AG09319 (cell line): ENCODE data around the gene PRDM16.

Source experiments
- DNase-seq: peaks from one replicate; pipeline ENCODE4 v3.0.0-alpha.2; 2010; ENCODE audit warnings: low read depth; ENCODE audit errors: extremely low read depth
- CTCF ChIP-seq: IDR thresholded peaks from 2 replicates; pipeline ENCODE4 v1.5.1; 2011; ENCODE audit warnings: low read depth, mild to moderate bottlenecking, inconsistent platforms, low read length, moderate library complexity

Gene PRDM16

GRCh38 chr1:3153197-3153596, 84.2 kb downstream of the PRDM16 start:
- no peak for TF ChIP-seq CTCF
- no peak for DNase-seq

- TF ChIP-seq CTCF = no peak
- DNase-seq = no peak
Measured at GRCh38 chr1:3153902-3154795, 85.1 kb downstream of the PRDM16 start.

- no peak for TF ChIP-seq CTCF
- no peak for DNase-seq
Measured at GRCh38 chr1:3155056-3155925, 86.3 kb downstream of the PRDM16 start.

- no peak for TF ChIP-seq CTCF
- no peak for DNase-seq
Measured at GRCh38 chr1:3155926-3156220, 86.9 kb downstream of the PRDM16 start.

GRCh38 chr1:3156936-3157335, 87.9 kb downstream of the PRDM16 start:
- DNase-seq = no peak
- TF ChIP-seq CTCF = no peak

- TF ChIP-seq CTCF = no peak
- no peak for DNase-seq
Measured at GRCh38 chr1:3158347-3158746, 89.3 kb downstream of the PRDM16 start.

- no peak for DNase-seq
- no peak for TF ChIP-seq CTCF
Measured at GRCh38 chr1:3159121-3159520, 90.1 kb downstream of the PRDM16 start.
